ENCODE data around the gene CDKL5. TPM values are rescaled to one million over a fixed set of nuclear protein-coding genes. Genes with fewer than 3 reads are reported as not detected.

CDKL5 gene
- total RNA-seq, 2 experiments from 2014 or later, result 2.2 to 2.4 TPM

DNA sequence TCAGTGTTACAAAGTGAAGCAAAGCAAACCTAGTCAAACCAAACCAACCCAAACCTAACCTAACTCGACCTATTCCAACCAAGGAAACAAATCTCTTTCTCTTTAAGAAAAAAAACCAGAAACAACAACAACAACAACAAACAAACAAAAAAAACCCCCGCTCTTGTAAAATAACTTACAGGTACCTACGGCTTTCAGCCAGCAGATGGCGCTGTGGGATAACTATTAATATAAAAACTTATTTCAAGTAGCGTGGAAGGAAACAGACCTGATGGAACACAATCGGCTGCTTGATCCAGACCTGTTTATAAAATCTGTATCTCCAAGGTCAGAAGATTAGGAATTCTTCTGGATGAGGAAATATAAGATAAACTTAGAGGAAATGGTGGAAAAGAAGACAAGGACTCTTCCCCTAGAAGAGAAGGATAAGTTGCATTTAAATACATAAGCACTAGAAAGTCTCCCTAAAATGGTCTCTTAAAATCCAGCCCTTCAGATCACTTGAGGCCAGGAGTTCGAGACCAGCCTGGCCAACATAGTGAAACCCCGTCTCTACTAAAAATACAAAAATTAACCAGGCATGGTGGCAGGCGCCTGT, 34.4 kb upstream of the CDKL5 start:
- H3K4me3 ChIP-seq (ENCODE audit: low read length), result no peak overlapping the region
- CTCF ChIA-PET, result interaction anchor here (1.7 kb wide), 1 partner anchor 943 kb away, joined by 5 read pairs; no protein-coding TSS in a partner anchor
- no peak overlapping the region for H3K4me3 Mint-ChIP-seq
- no peaks in the 10 kb centered on the region for H3K4me1 Mint-ChIP-seq (ENCODE audit: low read depth)
- DNase-seq (peak; percentile 44 to 83 (median 56)), ATAC-seq (ENCODE audit: poor library complexity) (no peak)
- no peaks in the 10 kb centered on the region for H3K4me1 ChIP-seq (ENCODE audit: insufficient read depth, low read length)
- H3K36me3 ChIP-seq (ENCODE audit: insufficient read depth, low read length), result no peaks in the 10 kb centered on the region
- H3K9me3 Mint-ChIP-seq, result no peaks in the 10 kb centered on the region
- H3K27me3 ChIP-seq (ENCODE audit: control insufficient read depth in 1 of 2, insufficient read depth in 2 of 2, low read length in 2 of 2), result no peaks in the 10 kb centered on the region
- POLR2A ChIA-PET, result no interaction called here
- intact Hi-C loops (cut with DNase I, micrococcal nuclease), result loop anchor here (1.0 to 10.0 kb wide), 4 partner anchors 496 to 943 kb away; no protein-coding TSS in a partner anchor
- no peak overlapping the region for H3K27ac Mint-ChIP-seq
- no peaks in the 10 kb centered on the region for H3K9me3 ChIP-seq (ENCODE audit: control insufficient read depth in 1 of 2, insufficient read depth in 1 of 2, low read length in 2 of 2)
- H3K27ac ChIP-seq (ENCODE audit: low read depth in 1 of 2, low read length in 2 of 2), result no peak overlapping the region
- TF ChIP-seq, protein P1, sequence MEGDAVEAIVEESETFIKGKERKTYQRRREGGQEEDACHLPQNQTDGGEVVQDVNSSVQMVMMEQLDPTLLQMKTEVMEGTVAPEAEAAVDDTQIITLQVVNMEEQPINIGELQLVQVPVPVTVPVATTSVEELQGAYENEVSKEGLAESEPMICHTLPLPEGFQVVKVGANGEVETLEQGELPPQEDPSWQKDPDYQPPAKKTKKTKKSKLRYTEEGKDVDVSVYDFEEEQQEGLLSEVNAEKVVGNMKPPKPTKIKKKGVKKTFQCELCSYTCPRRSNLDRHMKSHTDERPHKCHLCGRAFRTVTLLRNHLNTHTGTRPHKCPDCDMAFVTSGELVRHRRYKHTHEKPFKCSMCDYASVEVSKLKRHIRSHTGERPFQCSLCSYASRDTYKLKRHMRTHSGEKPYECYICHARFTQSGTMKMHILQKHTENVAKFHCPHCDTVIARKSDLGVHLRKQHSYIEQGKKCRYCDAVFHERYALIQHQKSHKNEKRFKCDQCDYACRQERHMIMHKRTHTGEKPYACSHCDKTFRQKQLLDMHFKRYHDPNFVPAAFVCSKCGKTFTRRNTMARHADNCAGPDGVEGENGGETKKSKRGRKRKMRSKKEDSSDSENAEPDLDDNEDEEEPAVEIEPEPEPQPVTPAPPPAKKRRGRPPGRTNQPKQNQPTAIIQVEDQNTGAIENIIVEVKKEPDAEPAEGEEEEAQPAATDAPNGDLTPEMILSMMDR (IDR thresholded peaks at IDR 0.05), result peak; percentile 62
- no peaks in the 10 kb centered on the region for H3K36me3 Mint-ChIP-seq (ENCODE audit: low read depth)
- H3K27me3 Mint-ChIP-seq, result no peaks in the 10 kb centered on the region

DNA sequence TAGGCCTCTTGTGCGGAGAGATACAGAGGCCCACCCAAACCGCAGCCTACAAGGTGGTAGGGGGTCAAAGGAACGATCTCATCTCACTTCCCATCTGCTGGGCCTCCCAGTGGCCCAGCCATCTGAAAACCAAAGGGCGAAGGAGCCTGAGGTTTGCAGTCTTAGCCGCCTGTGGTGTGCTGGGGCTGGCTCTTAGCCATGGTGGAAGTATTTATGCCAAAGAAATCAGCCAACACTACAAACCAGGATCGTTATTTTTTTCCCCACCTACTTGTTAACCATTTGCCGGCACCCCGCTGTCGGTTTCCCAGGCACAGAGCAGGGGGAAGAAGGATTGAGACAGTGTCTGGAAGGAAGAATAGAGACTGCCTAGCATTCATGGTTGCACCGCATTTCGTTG, 30.9 kb upstream of the CDKL5 start:
- POLR2A ChIA-PET, result no interaction called here
- ATAC-seq (ENCODE audit: poor library complexity) (no peak), DNase-seq (no peak)
- Mint-ChIP-seq H3K4me1 (ENCODE audit: low read depth) (no peaks in the 10 kb centered on the region), H3K27me3 (no peaks in the 10 kb centered on the region), H3K4me3 (no peak overlapping the region), H3K9me3 (no peaks in the 10 kb centered on the region), H3K27ac (no peak overlapping the region), H3K36me3 (ENCODE audit: low read depth) (no peaks in the 10 kb centered on the region)
- Histone ChIP-seq H3K4me3 (ENCODE audit: low read length) (no peak overlapping the region), H3K36me3 (ENCODE audit: insufficient read depth, low read length) (no peaks in the 10 kb centered on the region), H3K27me3 (ENCODE audit: control insufficient read depth in 1 of 2, insufficient read depth in 2 of 2, low read length in 2 of 2) (no peaks in the 10 kb centered on the region), H3K9me3 (ENCODE audit: control insufficient read depth in 1 of 2, insufficient read depth in 1 of 2, low read length in 2 of 2) (no peaks in the 10 kb centered on the region), H3K27ac (ENCODE audit: low read depth in 1 of 2, low read length in 2 of 2) (no peak overlapping the region), H3K4me1 (ENCODE audit: insufficient read depth, low read length) (no peaks in the 10 kb centered on the region)
- TF ChIP-seq, protein P1 (IDR thresholded peaks at IDR 0.05), result no peak
- intact Hi-C loops (cut with DNase I, micrococcal nuclease), result loop anchor here (5.0 to 10.0 kb wide), 2 partner anchors 493 to 610 kb away; no protein-coding TSS in a partner anchor
- CTCF ChIA-PET, result no interaction called here

DNA sequence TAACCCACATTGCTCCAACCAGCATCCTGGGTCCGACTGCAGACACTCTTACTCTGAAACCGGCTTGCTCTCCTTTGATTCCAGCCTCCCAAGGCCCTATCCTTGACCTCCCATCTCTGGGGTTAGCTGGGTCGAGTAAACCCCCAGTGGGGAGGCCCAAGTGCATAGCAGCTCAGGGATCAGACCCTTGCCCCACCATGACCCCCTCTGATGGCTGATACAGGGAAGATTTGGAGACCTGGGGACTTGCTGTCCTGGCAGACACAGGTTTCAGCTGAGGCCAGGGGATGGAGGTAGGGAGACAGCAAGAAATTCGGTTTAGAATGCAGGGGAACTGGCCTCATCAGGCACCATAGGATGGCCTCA, 23.6 kb upstream of the CDKL5 start:
- intact Hi-C loops (cut with DNase I, micrococcal nuclease), result no loop called here
- no peaks in the 10 kb centered on the region for H3K4me1 Mint-ChIP-seq (ENCODE audit: low read depth)
- H3K4me3 Mint-ChIP-seq, result no peak overlapping the region
- Histone ChIP-seq H3K4me3 (ENCODE audit: low read length) (no peak overlapping the region), H3K36me3 (ENCODE audit: insufficient read depth, low read length) (no peaks in the 10 kb centered on the region), H3K4me1 (ENCODE audit: insufficient read depth, low read length) (no peaks in the 10 kb centered on the region), H3K27me3 (ENCODE audit: control insufficient read depth in 1 of 2, insufficient read depth in 2 of 2, low read length in 2 of 2) (no peaks in the 10 kb centered on the region), H3K27ac (ENCODE audit: low read depth in 1 of 2, low read length in 2 of 2) (no peak overlapping the region), H3K9me3 (ENCODE audit: control insufficient read depth in 1 of 2, insufficient read depth in 1 of 2, low read length in 2 of 2) (no peaks in the 10 kb centered on the region)
- no peaks in the 10 kb centered on the region for H3K9me3 Mint-ChIP-seq
- POLR2A ChIA-PET, result no interaction called here
- H3K27me3 Mint-ChIP-seq, result no peaks in the 10 kb centered on the region
- DNase-seq, result no peak
- ATAC-seq (ENCODE audit: poor library complexity), result no peak
- CTCF ChIA-PET, result interaction anchor here (0.5 kb wide), 1 partner anchor 14 kb away, joined by 3 read pairs; no protein-coding TSS in a partner anchor
- TF ChIP-seq, protein P1 (IDR thresholded peaks at IDR 0.05), result no peak
- H3K36me3 Mint-ChIP-seq (ENCODE audit: low read depth), result no peaks in the 10 kb centered on the region
- H3K27ac Mint-ChIP-seq, result no peak overlapping the region
